Activated CD8-positive, alpha-beta memory T cell treated with anti-CD3 and anti-CD28 coated beads, Interleukin-2, amount 50 U/mL, for 24 hours (primary cell): Measurements from ENCODE around the gene PEX7.
"Not testable (repeated sequence)": the region's sequence is repeated elsewhere in the genome, so short reads cannot be mapped to it uniquely, and the experiment has no call there.

Experiments used
- DNase-seq: peaks from one replicate; pipeline ENCODE4 v3.0.0-alpha.2; 2020; ENCODE audit errors: extremely low read depth

Gene PEX7

GRCh38 chr6:136840276-136841001, 18.0 kb downstream of the PEX7 start:
- no peak for DNase-seq

GRCh38 chr6:136843210-136843609, 20.8 kb downstream of the PEX7 start:
- no peak for DNase-seq

GRCh38 chr6:136846046-136846445, 23.7 kb downstream of the PEX7 start:
- no peak for DNase-seq

GRCh38 chr6:136846477-136846876, 24.1 kb downstream of the PEX7 start:
- not testable (repeated sequence) for DNase-seq

GRCh38 chr6:136849979-136850563, 27.7 kb downstream of the PEX7 start:
- DNase-seq: not testable (repeated sequence)

- DNase-seq: no peak
These were observed 37.0 kb downstream of the PEX7 start for GRCh38 chr6:136859430-136859829.

- no peak for DNase-seq
These were observed 37.7 kb downstream of the PEX7 start for GRCh38 chr6:136860043-136860442.

GRCh38 chr6:136862662-136863061, 40.3 kb downstream of the PEX7 start:
- DNase-seq: no peak

- no peak for DNase-seq
These were observed 41.4 kb downstream of the PEX7 start for GRCh38 chr6:136863752-136864151.

- no peak for DNase-seq
These were observed 42.3 kb downstream of the PEX7 start for GRCh38 chr6:136864676-136865075.

- DNase-seq: no peak
These were observed 44.6 kb downstream of the PEX7 start for GRCh38 chr6:136866872-136867416.

GRCh38 chr6:136869451-136869850, 47.1 kb downstream of the PEX7 start:
- no peak for DNase-seq

- no peak for DNase-seq
These were observed 51.4 kb downstream of the PEX7 start for GRCh38 chr6:136873748-136874147.

- not testable (repeated sequence) for DNase-seq
These were observed 54.1 kb downstream of the PEX7 start for GRCh38 chr6:136876469-136876868.

GRCh38 chr6:136880748-136881460, 58.5 kb downstream of the PEX7 start:
- no peak for DNase-seq

GRCh38 chr6:136886091-136886490, 63.7 kb downstream of the PEX7 start:
- no peak for DNase-seq

GRCh38 chr6:136887953-136888352, 65.6 kb downstream of the PEX7 start:
- no peak for DNase-seq

GRCh38 chr6:136889271-136890193, 67.1 kb downstream of the PEX7 start:
- no peak for DNase-seq

- no peak for DNase-seq
These were observed 67.9 kb downstream of the PEX7 start for GRCh38 chr6:136890194-136890839.

GRCh38 chr6:136890986-136891385, 68.6 kb downstream of the PEX7 start:
- DNase-seq: no peak

GRCh38 chr6:136893187-136893586, 70.8 kb downstream of the PEX7 start:
- no peak for DNase-seq
